ENCODE results near the gene SLX9.

The SLX9 gene

DNA sequence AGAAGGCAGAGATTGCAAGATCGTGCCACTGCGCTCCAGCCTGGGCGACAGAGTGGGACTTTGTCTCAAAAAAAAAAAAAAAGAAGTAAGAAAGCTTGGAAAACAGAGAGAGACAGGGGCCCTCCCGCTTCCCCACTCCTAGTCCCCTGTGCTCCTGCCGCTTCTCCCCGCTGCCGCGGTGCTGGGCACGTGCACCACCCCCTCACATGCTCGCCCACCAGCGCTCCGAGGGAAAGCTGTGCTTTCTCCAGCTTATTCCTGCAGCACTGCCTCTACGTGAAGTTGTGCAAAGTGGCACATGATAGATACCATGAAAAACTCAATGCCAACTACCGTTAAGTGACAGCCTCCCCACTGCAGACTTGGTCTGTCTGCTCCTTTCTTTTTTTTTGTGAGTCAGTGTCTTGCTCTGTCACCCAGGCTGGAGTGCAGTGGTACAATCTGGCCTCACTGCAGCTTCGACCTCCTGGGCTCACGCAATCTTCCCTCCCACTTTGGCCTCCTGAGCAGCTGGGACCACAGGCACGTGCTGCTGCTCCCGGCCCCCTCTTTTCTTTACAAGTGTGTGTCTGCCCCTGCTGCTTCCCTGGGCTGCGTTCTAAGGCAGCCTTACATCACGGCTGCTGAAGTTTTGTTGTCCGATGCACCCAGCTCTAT lies 15.4 kb downstream of the SLX9 start:
- TF ChIP-seq, protein P1, sequence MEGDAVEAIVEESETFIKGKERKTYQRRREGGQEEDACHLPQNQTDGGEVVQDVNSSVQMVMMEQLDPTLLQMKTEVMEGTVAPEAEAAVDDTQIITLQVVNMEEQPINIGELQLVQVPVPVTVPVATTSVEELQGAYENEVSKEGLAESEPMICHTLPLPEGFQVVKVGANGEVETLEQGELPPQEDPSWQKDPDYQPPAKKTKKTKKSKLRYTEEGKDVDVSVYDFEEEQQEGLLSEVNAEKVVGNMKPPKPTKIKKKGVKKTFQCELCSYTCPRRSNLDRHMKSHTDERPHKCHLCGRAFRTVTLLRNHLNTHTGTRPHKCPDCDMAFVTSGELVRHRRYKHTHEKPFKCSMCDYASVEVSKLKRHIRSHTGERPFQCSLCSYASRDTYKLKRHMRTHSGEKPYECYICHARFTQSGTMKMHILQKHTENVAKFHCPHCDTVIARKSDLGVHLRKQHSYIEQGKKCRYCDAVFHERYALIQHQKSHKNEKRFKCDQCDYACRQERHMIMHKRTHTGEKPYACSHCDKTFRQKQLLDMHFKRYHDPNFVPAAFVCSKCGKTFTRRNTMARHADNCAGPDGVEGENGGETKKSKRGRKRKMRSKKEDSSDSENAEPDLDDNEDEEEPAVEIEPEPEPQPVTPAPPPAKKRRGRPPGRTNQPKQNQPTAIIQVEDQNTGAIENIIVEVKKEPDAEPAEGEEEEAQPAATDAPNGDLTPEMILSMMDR (conservative IDR thresholded peaks at IDR 0.05; ENCODE audit: low read length) = no peak
- no peak overlapping the region for H3K4me3 ChIP-seq (ENCODE audit: low read length)
- DNase-seq (ENCODE audit: low read depth) = no peak

DNA sequence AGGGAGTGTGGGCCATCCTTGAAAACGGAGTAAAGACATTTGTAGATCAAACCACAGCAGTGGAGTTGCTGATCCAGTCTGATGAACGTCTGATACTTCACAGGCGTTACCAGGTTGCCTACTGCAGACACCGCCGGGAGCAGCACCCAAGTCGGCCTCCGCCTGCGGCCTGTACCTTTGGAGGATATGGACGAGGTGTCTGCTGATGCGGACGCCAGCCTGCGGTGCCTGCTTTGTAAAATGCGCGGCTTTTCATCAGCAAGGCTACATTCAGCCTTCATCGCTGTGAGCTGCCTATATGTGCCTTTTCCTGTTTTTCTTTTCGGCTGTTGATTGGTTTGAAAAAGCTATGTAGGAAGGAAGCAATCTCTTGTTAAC lies 16.0 kb downstream of the SLX9 start:
- no peak for DNase-seq (ENCODE audit: low read depth)
- H3K4me3 ChIP-seq (ENCODE audit: low read length) = no peak overlapping the region
- TF ChIP-seq, protein P1 (conservative IDR thresholded peaks at IDR 0.05; ENCODE audit: low read length) = no peak

DNA sequence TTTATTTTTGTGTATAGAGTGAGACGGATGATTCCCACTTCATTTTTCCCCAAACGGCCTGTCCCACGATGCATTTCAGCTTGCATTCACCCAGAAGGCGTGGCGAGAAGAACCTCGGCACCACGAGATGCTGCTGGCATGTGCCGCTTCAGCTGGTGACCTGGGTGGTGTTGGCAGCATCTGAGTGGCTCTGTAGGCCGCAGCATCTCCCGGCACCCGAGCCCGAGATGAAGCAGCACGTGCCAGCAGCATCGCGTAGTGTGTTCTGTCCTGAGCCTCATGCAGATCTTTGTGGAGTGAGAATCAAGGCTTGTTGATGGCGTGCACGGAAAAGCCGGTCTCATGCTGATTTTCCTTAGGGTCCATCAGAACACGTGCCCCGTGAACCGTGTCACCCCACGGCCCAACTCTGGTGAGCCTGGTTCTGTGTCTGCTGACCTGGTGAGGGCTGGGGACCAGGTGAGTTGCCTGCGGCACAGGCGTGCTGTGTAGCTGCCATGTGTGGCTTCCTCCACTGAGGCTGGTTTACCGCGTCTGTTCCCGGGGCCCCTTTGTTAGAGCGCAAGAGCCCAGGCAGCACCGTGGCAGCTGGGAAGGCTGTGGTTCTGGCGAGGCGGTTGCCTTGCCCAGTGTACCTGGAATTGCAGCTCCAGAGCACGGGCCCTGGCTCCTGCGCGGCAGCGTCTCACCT lies 16.7 kb downstream of the SLX9 start:
- no peak for DNase-seq (ENCODE audit: low read depth)
- H3K4me3 ChIP-seq (ENCODE audit: low read length) = no peak overlapping the region
- TF ChIP-seq, protein P1 (conservative IDR thresholded peaks at IDR 0.05; ENCODE audit: low read length) = no peak

DNA sequence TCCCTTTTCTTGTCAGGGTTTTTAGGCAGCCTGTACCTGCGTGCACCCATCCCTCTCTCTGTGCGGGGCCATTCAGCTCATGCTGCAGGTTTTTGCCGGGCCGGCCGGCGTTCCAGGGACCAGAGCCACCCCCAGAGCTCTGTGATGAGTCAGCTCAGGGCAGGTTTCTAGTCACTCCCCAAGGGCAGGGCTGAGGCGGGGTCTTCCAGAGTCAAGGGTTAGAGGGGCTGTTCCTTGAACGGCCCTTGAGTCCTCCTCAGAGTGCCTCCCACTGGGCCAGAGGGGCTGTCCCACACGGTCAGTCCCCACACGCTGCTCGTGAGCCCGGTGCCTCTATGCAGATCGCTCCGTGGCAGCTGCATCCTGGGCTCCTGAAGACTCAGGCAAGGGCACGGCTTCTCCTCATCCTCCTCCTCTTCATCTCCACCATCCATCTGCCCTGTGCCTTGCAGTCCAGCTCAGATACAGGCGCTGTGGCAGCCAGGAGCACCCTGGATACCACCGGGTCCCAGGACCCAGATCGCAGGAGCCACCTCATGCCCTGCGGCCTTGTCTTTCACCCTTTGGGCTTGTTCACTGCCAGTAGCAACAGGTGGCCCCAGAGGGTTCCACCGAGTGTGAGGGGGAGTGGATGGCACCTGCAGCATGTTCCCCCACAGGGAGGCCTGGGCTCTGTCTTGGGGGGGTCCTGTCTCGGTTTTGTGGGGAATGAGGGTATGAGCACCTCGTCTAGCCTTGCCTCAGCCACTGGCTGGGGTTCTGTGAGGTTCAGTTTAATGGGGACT lies 17.4 kb downstream of the SLX9 start:
- H3K4me3 ChIP-seq (ENCODE audit: low read length) = no peak overlapping the region
- TF ChIP-seq, protein P1 (conservative IDR thresholded peaks at IDR 0.05; ENCODE audit: low read length) = no peak

DNA sequence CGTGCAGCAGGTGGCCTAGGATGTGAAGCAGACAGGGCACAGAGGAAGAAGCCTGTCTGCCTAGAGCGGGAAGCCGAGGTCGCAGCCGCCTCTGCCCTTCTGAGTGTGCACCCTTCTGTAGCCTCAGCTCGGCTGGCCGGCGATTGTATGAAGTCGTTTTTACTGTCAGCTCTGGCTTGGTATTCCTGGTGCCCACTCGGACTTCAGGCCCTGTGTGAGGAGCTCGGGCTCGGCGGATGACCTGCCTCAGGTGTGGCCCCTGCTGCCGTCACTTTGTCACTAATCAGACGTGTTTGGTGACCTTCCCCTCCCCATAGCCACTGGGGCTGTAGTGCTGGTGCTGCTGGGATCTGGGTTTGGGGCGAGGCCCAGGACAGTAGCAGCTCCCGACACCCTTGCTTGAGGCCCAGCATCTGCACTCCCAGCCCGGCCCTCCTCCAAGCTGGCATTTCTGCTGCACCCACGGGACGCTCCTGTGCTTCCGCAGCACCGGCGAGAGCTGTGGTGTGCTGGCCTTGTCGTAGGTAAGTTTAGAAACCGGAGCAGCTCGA lies 18.1 kb downstream of the SLX9 start:
- TF ChIP-seq, protein P1 (conservative IDR thresholded peaks at IDR 0.05; ENCODE audit: low read length) = no peak
- DNase-seq (ENCODE audit: low read depth) = no peak
- H3K4me3 ChIP-seq (ENCODE audit: low read length) = no peak overlapping the region

More for the DNA sequence above, 17.4 kb downstream of the SLX9 start:
- no peak for DNase-seq (ENCODE audit: low read depth)

DNA sequence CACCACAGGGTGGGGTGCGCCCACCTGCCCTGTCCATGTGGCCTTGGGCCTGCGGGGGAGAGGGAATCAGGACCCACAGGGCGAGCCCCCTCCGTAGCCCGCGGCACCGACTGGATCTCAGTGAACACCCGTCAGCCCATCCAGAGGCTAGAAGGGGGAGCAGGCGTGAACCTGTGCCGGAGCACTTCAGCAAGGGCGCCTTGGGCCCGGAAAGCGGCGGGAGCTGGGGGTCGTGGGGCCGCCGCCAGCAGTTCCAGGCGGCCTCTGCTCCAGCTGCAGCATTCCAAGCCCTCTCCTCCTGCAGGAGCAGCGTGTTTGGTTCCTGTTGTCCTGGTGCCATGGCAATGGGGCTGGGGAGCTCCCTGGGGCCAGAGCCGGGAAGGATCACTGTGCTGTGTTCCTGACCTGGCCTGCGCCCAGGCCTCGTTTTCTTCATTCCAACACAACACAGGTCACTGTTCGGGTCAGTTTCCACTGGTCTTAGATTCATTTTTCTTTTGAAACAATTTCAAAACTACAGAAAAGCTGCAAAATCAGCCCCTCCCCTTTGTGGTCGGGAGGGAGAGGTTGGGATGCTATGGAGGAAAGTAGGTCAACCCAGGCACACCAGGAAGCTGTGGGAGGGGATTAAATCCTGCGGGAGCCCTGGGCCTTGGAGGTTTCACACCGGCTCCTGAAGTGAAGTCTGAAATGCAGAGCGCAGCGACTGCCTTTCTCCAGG lies 18.8 kb downstream of the SLX9 start:
- DNase-seq (ENCODE audit: low read depth) = peak; percentile 84
- TF ChIP-seq, protein P1 (conservative IDR thresholded peaks at IDR 0.05; ENCODE audit: low read length) = no peak
- H3K4me3 ChIP-seq (ENCODE audit: low read length) = no peak overlapping the region
